GM23338 (cell line): Measurements from ENCODE around the gene A4GNT. TPM values are rescaled to one million over a fixed set of nuclear protein-coding genes. Genes with fewer than 3 reads are reported as not detected.

Experiments used
- ATAC-seq: fragments of 200-7000 bp; cut with Tn5 transposase; 3 replicates; pipeline ENCODE4 v1.9.1; 2020
- DNase-seq: peaks from one replicate; pipeline ENCODE4 v3.0.0-alpha.2; 2015; ENCODE audit warnings: low spot score
- H2AFZ ChIP-seq: fragments of 200-600 bp; sonication (generic); 2 replicates; pipeline ENCODE4 v1.8.0; 2016; ENCODE audit warnings: antibody characterized with exemption, mild to moderate bottlenecking, moderate library complexity
- H3F3A ChIP-seq: fragments of 200-600 bp; sonication (generic); replicated peaks from 2 replicates; pipeline ENCODE4 v1.8.0; 2017; ENCODE audit warnings: antibody characterized with exemption, mixed run types, low read depth
- H3K27ac ChIP-seq: fragments of 200-600 bp; sonication (generic); 2 replicates; pipeline ENCODE4 v1.6.1; 2016; ENCODE audit warnings: low read depth
- H3K27me3 ChIP-seq: fragments of 200-600 bp; sonication (generic); 2 replicates; pipeline ENCODE4 v1.8.0; 2016; ENCODE audit warnings: mild to moderate bottlenecking, mixed run types, moderate library complexity; ENCODE audit not compliant: insufficient read depth
- H3K36me3 ChIP-seq: fragments of 200-600 bp; sonication (generic); 2 replicates; pipeline ENCODE4 v1.8.0; 2016; ENCODE audit warnings: mild to moderate bottlenecking; ENCODE audit not compliant: insufficient read depth
- H3K4me1 ChIP-seq: fragments of 200-600 bp; sonication (generic); 2 replicates; pipeline ENCODE4 v1.8.0; 2016; ENCODE audit warnings: mild to moderate bottlenecking, moderate library complexity; ENCODE audit not compliant: insufficient read depth
- H3K4me2 ChIP-seq: fragments of 200-600 bp; sonication (generic); 2 replicates; pipeline ENCODE4 v1.7.1; 2017; ENCODE audit warnings: mixed run types
- H3K4me3 ChIP-seq: fragments of 200-600 bp; sonication (generic); 2 replicates; pipeline ENCODE4 v1.6.1; 2016; ENCODE audit warnings: mixed run types
- H3K79me2 ChIP-seq: fragments of 200-600 bp; sonication (generic); replicated peaks from 2 replicates; pipeline ENCODE4 v1.8.0; 2017; ENCODE audit warnings: mild to moderate bottlenecking; ENCODE audit not compliant: insufficient read depth
- H3K9me2 ChIP-seq: fragments of 200-600 bp; sonication (generic); 2 replicates; pipeline ENCODE4 v1.8.0; 2017; ENCODE audit not compliant: insufficient read depth
- H4K20me1 ChIP-seq: fragments of 200-600 bp; sonication (generic); replicated peaks from 2 replicates; pipeline ENCODE4 v1.8.0; 2017; ENCODE audit warnings: mild to moderate bottlenecking; ENCODE audit not compliant: insufficient read depth
- H3K27ac Mint-ChIP-seq: 2 replicates; pipeline ENCODE4 v1.8.0; 2020; ENCODE audit warnings: inconsistent platforms, mild to moderate bottlenecking, moderate library complexity, mixed read lengths
- H3K27me3 Mint-ChIP-seq: 3 replicates; pipeline ENCODE4 v1.8.0; 2022; ENCODE audit warnings: low read depth, mild to moderate bottlenecking, moderate library complexity, mixed read lengths, inconsistent platforms; ENCODE audit not compliant: insufficient read depth, poor library complexity
- H3K36me3 Mint-ChIP-seq: 3 replicates; pipeline ENCODE4 v1.8.0; 2021; ENCODE audit warnings: low read depth, mild to moderate bottlenecking, inconsistent platforms, moderate library complexity, mixed read lengths
- H3K4me1 Mint-ChIP-seq: 3 replicates; pipeline ENCODE4 v1.8.0; 2020; ENCODE audit warnings: mild to moderate bottlenecking, inconsistent platforms, mixed read lengths
- H3K4me3 Mint-ChIP-seq: 3 replicates; pipeline ENCODE4 v1.8.0; 2021; ENCODE audit warnings: moderate library complexity, mild to moderate bottlenecking, inconsistent platforms, mixed read lengths
- H3K9me3 Mint-ChIP-seq: 3 replicates; pipeline ENCODE4 v1.8.0; 2020; ENCODE audit warnings: moderate library complexity, mild to moderate bottlenecking, inconsistent platforms, mixed read lengths
- CREB1 ChIP-seq: fragments of 250-450 bp; sonication (Bioruptor Pico); IDR thresholded peaks from 2 replicates; pipeline ENCODE4 v1.5.0; 2020; ENCODE audit warnings: low read depth, mild to moderate bottlenecking, moderate library complexity
- EZH2 ChIP-seq: fragments of 200-600 bp; sonication (generic); IDR thresholded peaks from one replicate; pipeline ENCODE4 v1.8.0; 2017; ENCODE audit warnings: antibody characterized with exemption, mild to moderate bottlenecking, low read depth; ENCODE audit not compliant: unreplicated experiment
- JUNB ChIP-seq: IDR thresholded peaks from one replicate; pipeline ENCODE4 v1.6.1; 2016; ENCODE audit warnings: antibody characterized with exemption; ENCODE audit not compliant: unreplicated experiment
- NANOG ChIP-seq: IDR thresholded peaks from 2 replicates; pipeline ENCODE4 v1.6.1; 2016; ENCODE audit warnings: antibody characterized with exemption, borderline replicate concordance
- POLR2AphosphoS5 ChIP-seq: IDR thresholded peaks from 2 replicates; pipeline ENCODE4 v1.6.1; 2016; ENCODE audit warnings: antibody characterized with exemption, low read depth
- STAT1 ChIP-seq: IDR thresholded peaks from one replicate; pipeline ENCODE4 v1.6.1; 2016; ENCODE audit warnings: antibody characterized with exemption; ENCODE audit not compliant: unreplicated experiment
- ZNF331 ChIP-seq: fragments of 250-450 bp; sonication (Bioruptor Pico); IDR thresholded peaks from 2 replicates; pipeline ENCODE4 v1.5.0; 2020; ENCODE audit warnings: low read depth, mild to moderate bottlenecking, moderate library complexity
- polyA plus RNA-seq: library from polyadenylated mRNA; unstranded; fragments of >200 nt; fragmentation: Nextera tagmentation; extraction: Ambion mirVana; gene quantifications from 2 replicates; pipeline ENCODE4 v1.2.1, GENCODE V29; 2016
- total RNA-seq: library from RNA; depleted of rRNA; stranded (reverse); fragments of >200 nt; shearing (Covaris generic); gene quantifications from 2 replicates; pipeline ENCODE4 v1.2.3, GENCODE V29; 2014
- TF ChIP-seq, protein P1 (sequence below): fragments of 250-450 bp; sonication (Bioruptor Pico); IDR thresholded peaks from 2 replicates; pipeline ENCODE4 v1.5.0; 2020; ENCODE audit warnings: mild to moderate bottlenecking, moderate library complexity
- TF ChIP-seq, protein P2 (sequence below), 2 experiments: fragments of 200-600 bp in 1 of 2; sonication (generic) in 1 of 2; conservative IDR thresholded peaks; 2 replicates each; pipeline versions ENCODE4 v1.5.1 to v1.6.1; 2016 to 2017; ENCODE audit warnings: antibody characterized with exemption in 2 of 2, low read depth in 2 of 2, mild to moderate bottlenecking in 2 of 2, moderate library complexity in 1 of 2

The A4GNT gene
- total and polyA plus RNA-seq, 2 experiments from 2014 or later: not detected

DNA sequence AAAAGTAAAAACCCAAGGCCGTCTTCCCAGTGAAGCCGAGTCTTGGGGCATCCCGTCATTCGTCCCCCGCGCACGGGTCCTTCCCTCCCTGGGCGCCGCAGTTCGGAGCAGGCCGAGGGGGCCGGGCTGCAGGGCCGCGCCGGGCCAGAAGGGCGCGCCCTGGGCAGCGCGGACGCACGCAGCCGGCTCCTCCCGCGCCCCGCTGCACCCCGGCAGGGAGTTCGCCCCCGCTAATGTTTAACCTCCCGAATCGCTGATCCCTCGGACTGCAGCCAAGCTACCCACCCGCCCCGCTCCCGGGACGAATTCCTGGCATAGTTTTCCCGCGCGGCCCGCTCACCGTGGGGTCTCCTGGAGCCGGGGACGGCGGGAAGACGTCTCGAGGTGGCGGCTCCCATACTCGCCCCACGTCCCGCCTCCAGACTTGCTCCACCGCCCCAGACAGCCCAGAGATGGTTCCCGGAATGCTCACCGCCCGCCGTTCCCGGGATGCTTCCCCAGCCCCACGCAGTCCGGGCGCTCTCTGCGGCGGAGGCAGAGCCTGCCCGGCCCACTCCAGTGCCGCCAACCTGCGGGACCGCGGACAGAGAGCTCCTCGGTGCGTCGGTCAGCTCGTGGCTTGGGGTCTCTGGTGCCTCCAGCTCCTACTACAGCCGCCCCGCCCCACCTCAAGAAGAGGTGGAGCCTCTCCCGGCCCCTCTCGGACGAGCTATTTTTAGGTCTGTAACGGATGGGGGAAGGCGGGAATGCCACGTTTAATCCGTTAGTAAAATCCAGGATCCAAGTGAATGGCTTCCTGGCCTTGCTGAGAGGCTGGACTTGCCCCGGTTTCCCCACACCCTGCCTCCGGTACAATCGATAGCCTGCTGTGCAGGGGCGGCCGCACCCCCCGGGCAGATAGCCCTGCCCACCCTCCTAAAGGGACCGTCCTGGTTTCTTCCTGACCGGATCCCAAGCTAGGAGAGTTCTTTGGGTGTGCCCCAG, 16.9 kb downstream of the A4GNT start, which contains the start of gene DZIP1L:
Gene DZIP1L (minus strand): TSS at position 621 of the 984 bp plus-strand sequence. CDS start 11,637 bp downstream, outside the sequence.
- Histone ChIP-seq H3K4me1 (peaks cover 23% of the 10 kb centered on the region), H3F3A (no peaks in the 10 kb centered on the region), H3K9me2 (no peaks in the 10 kb centered on the region), H2AFZ (peak within 1 kb of the TSS; percentile 96), H3K27ac (no peak within 1 kb of the TSS; the same call in none of the 2 replicates), H3K36me3 (no peaks in the 10 kb centered on the region), H3K4me2 (peak within 1 kb of the TSS; percentile 90), H3K4me3 (peak within 1 kb of the TSS; percentile 97), H4K20me1 (0 out of 2 replicates have a peak, but pooled peaks cover 3% of the 10 kb centered on the region), H3K79me2 (peaks cover 24% of the 10 kb centered on the region), H3K27me3 (no peaks in the 10 kb centered on the region)
- peaks cover 24% of the 10 kb centered on the region for H3K4me1 Mint-ChIP-seq
- H3K36me3 Mint-ChIP-seq: no peaks in the 10 kb centered on the region; the same call in 2 of the 3 replicates
- TF ChIP-seq, protein P1, sequence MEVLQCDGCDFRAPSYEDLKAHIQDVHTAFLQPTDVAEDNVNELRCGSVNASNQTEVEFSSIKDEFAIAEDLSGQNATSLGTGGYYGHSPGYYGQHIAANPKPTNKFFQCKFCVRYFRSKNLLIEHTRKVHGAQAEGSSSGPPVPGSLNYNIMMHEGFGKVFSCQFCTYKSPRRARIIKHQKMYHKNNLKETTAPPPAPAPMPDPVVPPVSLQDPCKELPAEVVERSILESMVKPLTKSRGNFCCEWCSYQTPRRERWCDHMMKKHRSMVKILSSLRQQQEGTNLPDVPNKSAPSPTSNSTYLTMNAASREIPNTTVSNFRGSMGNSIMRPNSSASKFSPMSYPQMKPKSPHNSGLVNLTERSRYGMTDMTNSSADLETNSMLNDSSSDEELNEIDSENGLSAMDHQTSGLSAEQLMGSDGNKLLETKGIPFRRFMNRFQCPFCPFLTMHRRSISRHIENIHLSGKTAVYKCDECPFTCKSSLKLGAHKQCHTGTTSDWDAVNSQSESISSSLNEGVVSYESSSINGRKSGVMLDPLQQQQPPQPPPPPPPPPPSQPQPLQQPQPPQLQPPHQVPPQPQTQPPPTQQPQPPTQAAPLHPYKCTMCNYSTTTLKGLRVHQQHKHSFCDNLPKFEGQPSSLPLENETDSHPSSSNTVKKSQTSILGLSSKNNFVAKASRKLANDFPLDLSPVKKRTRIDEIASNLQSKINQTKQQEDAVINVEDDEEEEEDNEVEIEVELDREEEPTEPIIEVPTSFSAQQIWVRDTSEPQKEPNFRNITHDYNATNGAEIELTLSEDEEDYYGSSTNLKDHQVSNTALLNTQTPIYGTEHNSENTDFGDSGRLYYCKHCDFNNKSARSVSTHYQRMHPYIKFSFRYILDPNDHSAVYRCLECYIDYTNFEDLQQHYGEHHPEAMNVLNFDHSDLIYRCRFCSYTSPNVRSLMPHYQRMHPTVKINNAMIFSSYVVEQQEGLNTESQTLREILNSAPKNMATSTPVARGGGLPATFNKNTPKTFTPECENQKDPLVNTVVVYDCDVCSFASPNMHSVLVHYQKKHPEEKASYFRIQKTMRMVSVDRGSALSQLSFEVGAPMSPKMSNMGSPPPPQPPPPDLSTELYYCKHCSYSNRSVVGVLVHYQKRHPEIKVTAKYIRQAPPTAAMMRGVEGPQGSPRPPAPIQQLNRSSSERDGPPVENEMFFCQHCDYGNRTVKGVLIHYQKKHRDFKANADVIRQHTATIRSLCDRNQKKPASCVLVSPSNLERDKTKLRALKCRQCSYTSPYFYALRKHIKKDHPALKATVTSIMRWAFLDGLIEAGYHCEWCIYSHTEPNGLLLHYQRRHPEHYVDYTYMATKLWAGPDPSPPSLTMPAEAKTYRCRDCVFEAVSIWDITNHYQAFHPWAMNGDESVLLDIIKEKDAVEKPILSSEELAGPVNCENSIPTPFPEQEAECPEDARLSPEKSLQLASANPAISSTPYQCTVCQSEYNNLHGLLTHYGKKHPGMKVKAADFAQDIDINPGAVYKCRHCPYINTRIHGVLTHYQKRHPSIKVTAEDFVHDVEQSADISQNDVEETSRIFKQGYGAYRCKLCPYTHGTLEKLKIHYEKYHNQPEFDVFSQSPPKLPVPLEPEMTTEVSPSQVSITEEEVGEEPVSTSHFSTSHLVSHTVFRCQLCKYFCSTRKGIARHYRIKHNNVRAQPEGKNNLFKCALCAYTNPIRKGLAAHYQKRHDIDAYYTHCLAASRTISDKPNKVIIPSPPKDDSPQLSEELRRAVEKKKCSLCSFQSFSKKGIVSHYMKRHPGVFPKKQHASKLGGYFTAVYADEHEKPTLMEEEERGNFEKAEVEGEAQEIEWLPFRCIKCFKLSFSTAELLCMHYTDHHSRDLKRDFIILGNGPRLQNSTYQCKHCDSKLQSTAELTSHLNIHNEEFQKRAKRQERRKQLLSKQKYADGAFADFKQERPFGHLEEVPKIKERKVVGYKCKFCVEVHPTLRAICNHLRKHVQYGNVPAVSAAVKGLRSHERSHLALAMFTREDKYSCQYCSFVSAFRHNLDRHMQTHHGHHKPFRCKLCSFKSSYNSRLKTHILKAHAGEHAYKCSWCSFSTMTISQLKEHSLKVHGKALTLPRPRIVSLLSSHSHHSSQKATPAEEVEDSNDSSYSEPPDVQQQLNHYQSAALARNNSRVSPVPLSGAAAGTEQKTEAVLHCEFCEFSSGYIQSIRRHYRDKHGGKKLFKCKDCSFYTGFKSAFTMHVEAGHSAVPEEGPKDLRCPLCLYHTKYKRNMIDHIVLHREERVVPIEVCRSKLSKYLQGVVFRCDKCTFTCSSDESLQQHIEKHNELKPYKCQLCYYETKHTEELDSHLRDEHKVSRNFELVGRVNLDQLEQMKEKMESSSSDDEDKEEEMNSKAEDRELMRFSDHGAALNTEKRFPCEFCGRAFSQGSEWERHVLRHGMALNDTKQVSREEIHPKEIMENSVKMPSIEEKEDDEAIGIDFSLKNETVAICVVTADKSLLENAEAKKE: no peak
- TF ChIP-seq, protein P2, sequence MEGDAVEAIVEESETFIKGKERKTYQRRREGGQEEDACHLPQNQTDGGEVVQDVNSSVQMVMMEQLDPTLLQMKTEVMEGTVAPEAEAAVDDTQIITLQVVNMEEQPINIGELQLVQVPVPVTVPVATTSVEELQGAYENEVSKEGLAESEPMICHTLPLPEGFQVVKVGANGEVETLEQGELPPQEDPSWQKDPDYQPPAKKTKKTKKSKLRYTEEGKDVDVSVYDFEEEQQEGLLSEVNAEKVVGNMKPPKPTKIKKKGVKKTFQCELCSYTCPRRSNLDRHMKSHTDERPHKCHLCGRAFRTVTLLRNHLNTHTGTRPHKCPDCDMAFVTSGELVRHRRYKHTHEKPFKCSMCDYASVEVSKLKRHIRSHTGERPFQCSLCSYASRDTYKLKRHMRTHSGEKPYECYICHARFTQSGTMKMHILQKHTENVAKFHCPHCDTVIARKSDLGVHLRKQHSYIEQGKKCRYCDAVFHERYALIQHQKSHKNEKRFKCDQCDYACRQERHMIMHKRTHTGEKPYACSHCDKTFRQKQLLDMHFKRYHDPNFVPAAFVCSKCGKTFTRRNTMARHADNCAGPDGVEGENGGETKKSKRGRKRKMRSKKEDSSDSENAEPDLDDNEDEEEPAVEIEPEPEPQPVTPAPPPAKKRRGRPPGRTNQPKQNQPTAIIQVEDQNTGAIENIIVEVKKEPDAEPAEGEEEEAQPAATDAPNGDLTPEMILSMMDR (conservative IDR thresholded peaks at IDR 0.05; ENCODE audit: low read depth in 2 of 2): peak; percentile 26 to 48; a peak in 3 of 4 replicates
- TF ChIP-seq STAT1 (no peak), EZH2 (no peak), CREB1 (CRISPR knock-in tag) (no peak), ZNF331 (no peak), POLR2AphosphoS5 (peak; percentile 69), NANOG (no peak), JUNB (no peak)
- DNase-seq (peak; percentile 94), ATAC-seq (peak; percentile 85)
- peak within 1 kb of the TSS; percentile 92 for H3K4me3 Mint-ChIP-seq
- peaks cover 4% of the 10 kb centered on the region for H3K27me3 Mint-ChIP-seq
- no peak within 1 kb of the TSS; the same call in 1 of the 2 replicates for H3K27ac Mint-ChIP-seq
- H3K9me3 Mint-ChIP-seq: no peaks in the 10 kb centered on the region
